ENCODE measurements around the gene RTN4IP1. TPM values are rescaled to one million over a fixed set of nuclear protein-coding genes. Genes with fewer than 3 reads are reported as not detected.

The RTN4IP1 gene
- total and polyA plus RNA-seq, 8 donors, result 1.5 to 3.7 (median 2.1) TPM

- Histone ChIP-seq H3K27ac (no peak overlapping the region), H3K9me3 (no peaks in the 10 kb centered on the region), H3K4me1 (no peaks in the 10 kb centered on the region), H3K27me3 (no peaks in the 10 kb centered on the region), H3K36me3 (peaks cover 0 to 12% (median 9%) of the 10 kb centered on the region in 3 donors), H3K4me3 (no peak overlapping the region)
- WGBS, 2 donors, result 97% methylated on average over 4 of the region's 4 CpGs
- no peak for DNase-seq
- ATAC-seq, result no peak
- no peak for FAIRE-seq
- no peak for TF ChIP-seq CTCF (IDR thresholded peaks at IDR 0.05)
- intact Hi-C loops (cut with DNase I), result no loop called here
These were observed 29.2 kb upstream of the RTN4IP1 start for GRCh38 chr6:106658469-106658868.

GRCh38 chr6:106648651-106649308 lies 19.5 kb upstream of the RTN4IP1 start:
- ATAC-seq, result no peak
- Histone ChIP-seq H3K36me3 (peaks cover 0 to 7% (median 0%) of the 10 kb centered on the region in 3 donors), H3K4me1 (no peaks in the 10 kb centered on the region), H3K9me3 (no peaks in the 10 kb centered on the region), H3K4me3 (no peak overlapping the region), H3K27me3 (no peaks in the 10 kb centered on the region), H3K27ac (no peak overlapping the region)
- 96 to 99% methylated on average over 7 of the region's 7 CpGs for WGBS, 2 donors
- no peak for FAIRE-seq
- DNase-seq, result no peak
- TF ChIP-seq CTCF (IDR thresholded peaks at IDR 0.05), result no peak
- intact Hi-C loops (cut with DNase I), result no loop called here

GRCh38 chr6:106643061-106643460 lies 13.8 kb upstream of the RTN4IP1 start:
- ATAC-seq (no peak), FAIRE-seq (no peak), DNase-seq (no peak)
- WGBS, 2 donors, result 57 to 97% methylated on average over 2 of the region's 2 CpGs
- TF ChIP-seq CTCF (IDR thresholded peaks at IDR 0.05), result no peak
- Histone ChIP-seq H3K27me3 (no peaks in the 10 kb centered on the region), H3K4me3 (no peak overlapping the region), H3K9me3 (no peaks in the 10 kb centered on the region), H3K36me3 (peaks cover 0 to 7% (median 0%) of the 10 kb centered on the region in 3 donors), H3K4me1 (no peaks in the 10 kb centered on the region), H3K27ac (no peak overlapping the region)
- intact Hi-C loops (cut with DNase I), result no loop called here

- ATAC-seq (no peak), DNase-seq (no peak), FAIRE-seq (no peak)
- H3K9me3 ChIP-seq, result no peaks in the 10 kb centered on the region
- H3K4me3 ChIP-seq, result no peak overlapping the region
- 91 to 93% methylated on average over 4 of the region's 4 CpGs for WGBS, 2 donors
- no peaks in the 10 kb centered on the region for H3K4me1 ChIP-seq
- no peak for TF ChIP-seq CTCF (IDR thresholded peaks at IDR 0.05)
- H3K36me3 ChIP-seq, result peaks cover 0 to 7% (median 0%) of the 10 kb centered on the region in 3 donors
- H3K27ac ChIP-seq, result no peak overlapping the region
- H3K27me3 ChIP-seq, result no peaks in the 10 kb centered on the region
- intact Hi-C loops (cut with DNase I), result no loop called here
These were observed 13.2 kb upstream of the RTN4IP1 start for GRCh38 chr6:106642476-106642875.

GRCh38 chr6:106639812-106640211 lies 10.5 kb upstream of the RTN4IP1 start:
- Histone ChIP-seq H3K27me3 (no peaks in the 10 kb centered on the region), H3K4me3 (no peak overlapping the region), H3K36me3 (peaks cover 0 to 7% (median 0%) of the 10 kb centered on the region in 3 donors), H3K27ac (no peak overlapping the region), H3K9me3 (no peaks in the 10 kb centered on the region), H3K4me1 (no peaks in the 10 kb centered on the region)
- no peak for TF ChIP-seq CTCF (IDR thresholded peaks at IDR 0.05)
- DNase-seq, result no peak
- WGBS, 2 donors, result 72 to 83% methylated on average over 4 of the region's 4 CpGs
- intact Hi-C loops (cut with DNase I), result no loop called here
- ATAC-seq, result no peak
- no peak for FAIRE-seq

All from pancreas (tissue), 10 donors.